Activated CD4-positive, alpha-beta T cell treated with anti-CD3 and anti-CD28 coated beads for 24 hours (primary cell): ENCODE measurements around the gene PAFAH1B2.

ENCODE experiments used
- DNase-seq, 2 donors: peaks; one replicate each; pipeline ENCODE4 v3.0.0-alpha.2; 2020; ENCODE audit warnings: low read depth in 2 of 2

Gene PAFAH1B2

GRCh38 chr11:117220568-117220967 lies 76.5 kb downstream of the PAFAH1B2 start:
- DNase-seq = no peak

- no peak for DNase-seq
Observed at GRCh38 chr11:117220999-117221774, 77.1 kb downstream of the PAFAH1B2 start.

GRCh38 chr11:117221775-117222517 lies 77.9 kb downstream of the PAFAH1B2 start:
- DNase-seq = no peak

GRCh38 chr11:117222991-117223740 lies 79.1 kb downstream of the PAFAH1B2 start:
- DNase-seq = no peak

GRCh38 chr11:117223741-117224689 lies 79.9 kb downstream of the PAFAH1B2 start:
- no peak for DNase-seq

GRCh38 chr11:117225553-117226170 lies 81.6 kb downstream of the PAFAH1B2 start:
- DNase-seq = no peak
